GM06990 (cell line): ENCODE data around the gene RRAS2.

Experiments
- DNase-seq: peaks from one replicate; pipeline ENCODE4 v3.0.0-alpha.2; 2011; ENCODE audit not compliant: insufficient read length; ENCODE audit errors: extremely low read depth
- H3K27me3 ChIP-seq: replicated peaks from 2 replicates; pipeline ENCODE4 v1.6.0; 2011; ENCODE audit warnings: low read length; ENCODE audit not compliant: control insufficient read depth, insufficient read depth
- H3K36me3 ChIP-seq: 2 replicates; pipeline ENCODE4 v1.5.1; 2011; ENCODE audit warnings: low read length; ENCODE audit not compliant: control insufficient read depth, insufficient read depth
- H3K4me3 ChIP-seq: replicated peaks from 2 replicates; pipeline ENCODE4 v1.5.1; 2011; ENCODE audit warnings: low read depth, mild to moderate bottlenecking, control low read depth, low read length
- CTCF ChIP-seq: IDR thresholded peaks from 2 replicates; pipeline ENCODE4 v1.5.1; 2011; ENCODE audit warnings: low read length, control low read depth, mild to moderate bottlenecking, inconsistent platforms; ENCODE audit not compliant: insufficient read depth, poor library complexity, severe bottlenecking

Gene RRAS2

GRCh38 chr11:14341968-14342367 is 17.0 kb downstream of the RRAS2 start:
- H3K4me3 ChIP-seq: peak overlapping the region; percentile 48
- no peak for TF ChIP-seq CTCF

GRCh38 chr11:14340721-14341120 is 18.3 kb downstream of the RRAS2 start:
- no peak for TF ChIP-seq CTCF
- Histone ChIP-seq H3K36me3 (no peaks in the 10 kb centered on the region), H3K27me3 (no peaks in the 10 kb centered on the region), H3K4me3 (peak overlapping the region; percentile 48)
- DNase-seq: no peak

More at GRCh38 chr11:14341968-14342367, 17.0 kb downstream of the RRAS2 start:
- Histone ChIP-seq H3K27me3 (no peaks in the 10 kb centered on the region), H3K36me3 (no peaks in the 10 kb centered on the region)
- DNase-seq: no peak

- no peaks in the 10 kb centered on the region for H3K36me3 ChIP-seq
- no peaks in the 10 kb centered on the region for H3K27me3 ChIP-seq
- H3K4me3 ChIP-seq: no peak overlapping the region
- TF ChIP-seq CTCF: no peak
- DNase-seq: no peak
Measured at GRCh38 chr11:14339356-14339755, 19.6 kb downstream of the RRAS2 start.

- Histone ChIP-seq H3K4me3 (no peak overlapping the region), H3K27me3 (no peaks in the 10 kb centered on the region), H3K36me3 (no peaks in the 10 kb centered on the region)
- TF ChIP-seq CTCF: no peak
- no peak for DNase-seq
Measured at GRCh38 chr11:14336507-14337503, 22.2 kb downstream of the RRAS2 start.

- Histone ChIP-seq H3K4me3 (no peak overlapping the region), H3K27me3 (no peaks in the 10 kb centered on the region), H3K36me3 (no peaks in the 10 kb centered on the region)
- no peak for DNase-seq
- no peak for TF ChIP-seq CTCF
Measured at GRCh38 chr11:14335712-14336111, 23.3 kb downstream of the RRAS2 start.
